Measurements from ENCODE around the gene ARGLU1.

Gene ARGLU1

GRCh38 chr13:106499896-106500295, 68.0 kb downstream of the ARGLU1 start:
- H3K36me3 ChIP-seq (ENCODE audit: low read length), result no peaks in the 10 kb centered on the region
- H3K9me3 ChIP-seq (ENCODE audit: insufficient read depth, low read length), result no peaks in the 10 kb centered on the region
- H3K4me3 ChIP-seq (ENCODE audit: insufficient read depth, low read length, poor library complexity, severe bottlenecking), result no peak overlapping the region
- no peaks in the 10 kb centered on the region for H4K20me1 ChIP-seq (ENCODE audit: low read depth, low read length)
- no peaks in the 10 kb centered on the region for H3K79me2 ChIP-seq (ENCODE audit: insufficient read depth, low read length)
- H3F3A ChIP-seq (ENCODE audit: insufficient read depth), result no peaks in the 10 kb centered on the region
- no peak overlapping the region for H2AFZ ChIP-seq (ENCODE audit: low read depth, low read length, severe bottlenecking)
- no peaks in the 10 kb centered on the region for H3K9me2 ChIP-seq (replicated peaks; ENCODE audit: insufficient read depth, low read length)
- TF ChIP-seq EZH2phosphoT487 (conservative IDR thresholded peaks at IDR 0.05; ENCODE audit: low read length) (no peak), CTCF (IDR thresholded peaks at IDR 0.05; ENCODE audit: insufficient read depth, low read length, poor library complexity, severe bottlenecking) (no peak)
- no peaks in the 10 kb centered on the region for H3K27me3 ChIP-seq (ENCODE audit: low read length)
- no peak overlapping the region for H3K4me2 ChIP-seq (ENCODE audit: low read depth, low read length, poor library complexity, severe bottlenecking)
- H3K27ac ChIP-seq (ENCODE audit: low read depth, low read length), result no peak overlapping the region
- H3K9ac ChIP-seq (ENCODE audit: low read length), result no peak overlapping the region

- Histone ChIP-seq H3K9me2 (replicated peaks; ENCODE audit: insufficient read depth, low read length) (no peaks in the 10 kb centered on the region), H3K27ac (ENCODE audit: low read depth, low read length) (no peak overlapping the region), H4K20me1 (ENCODE audit: low read depth, low read length) (no peaks in the 10 kb centered on the region), H3K4me2 (ENCODE audit: low read depth, low read length, poor library complexity, severe bottlenecking) (no peak overlapping the region), H3K27me3 (ENCODE audit: low read length) (no peaks in the 10 kb centered on the region), H3K79me2 (ENCODE audit: insufficient read depth, low read length) (no peaks in the 10 kb centered on the region), H3K9me3 (ENCODE audit: insufficient read depth, low read length) (no peaks in the 10 kb centered on the region), H3K4me3 (ENCODE audit: insufficient read depth, low read length, poor library complexity, severe bottlenecking) (no peak overlapping the region), H2AFZ (ENCODE audit: low read depth, low read length, severe bottlenecking) (no peak overlapping the region), H3K9ac (ENCODE audit: low read length) (no peak overlapping the region), H3F3A (ENCODE audit: insufficient read depth) (no peaks in the 10 kb centered on the region), H3K36me3 (ENCODE audit: low read length) (no peaks in the 10 kb centered on the region)
- TF ChIP-seq CTCF (IDR thresholded peaks at IDR 0.05; ENCODE audit: insufficient read depth, low read length, poor library complexity, severe bottlenecking), result no peak
- TF ChIP-seq EZH2phosphoT487 (conservative IDR thresholded peaks at IDR 0.05; ENCODE audit: low read length), result no peak
Measured at GRCh38 chr13:106499113-106499512, 68.8 kb downstream of the ARGLU1 start.

GRCh38 chr13:106498571-106498970, 69.4 kb downstream of the ARGLU1 start:
- Histone ChIP-seq H3K9me2 (replicated peaks; ENCODE audit: insufficient read depth, low read length) (no peaks in the 10 kb centered on the region), H3K9me3 (ENCODE audit: insufficient read depth, low read length) (no peaks in the 10 kb centered on the region), H3K79me2 (ENCODE audit: insufficient read depth, low read length) (no peaks in the 10 kb centered on the region), H4K20me1 (ENCODE audit: low read depth, low read length) (no peaks in the 10 kb centered on the region), H3K27me3 (ENCODE audit: low read length) (no peaks in the 10 kb centered on the region), H3K36me3 (ENCODE audit: low read length) (no peaks in the 10 kb centered on the region), H3K9ac (ENCODE audit: low read length) (no peak overlapping the region), H3F3A (ENCODE audit: insufficient read depth) (no peaks in the 10 kb centered on the region), H3K4me3 (ENCODE audit: insufficient read depth, low read length, poor library complexity, severe bottlenecking) (no peak overlapping the region), H3K4me2 (ENCODE audit: low read depth, low read length, poor library complexity, severe bottlenecking) (no peak overlapping the region), H2AFZ (ENCODE audit: low read depth, low read length, severe bottlenecking) (no peak overlapping the region), H3K27ac (ENCODE audit: low read depth, low read length) (no peak overlapping the region)
- TF ChIP-seq CTCF (IDR thresholded peaks at IDR 0.05; ENCODE audit: insufficient read depth, low read length, poor library complexity, severe bottlenecking) (no peak), EZH2phosphoT487 (conservative IDR thresholded peaks at IDR 0.05; ENCODE audit: low read length) (no peak)
